Panc1 (cell line): ENCODE data around the gene KYNU. TPM values are rescaled to one million over a fixed set of nuclear protein-coding genes. Genes with fewer than 3 reads are reported as not detected.

Experiments
- ATAC-seq: fragments of 200-7000 bp; cut with Tn5 transposase; 2 replicates; pipeline ENCODE4 v1.9.1; 2020; ENCODE audit warnings: mild to moderate bottlenecking, moderate library complexity
- BruUV-seq: library from RNA; stranded (reverse); fragments of 400-500 nt; replicated peaks from 2 replicates; lab custom pipeline; 2021; lab: Mats Ljungman, UMichigan
- CTCF ChIA-PET: fragments of 300-600 bp; sonication (Branson Sonifier 250); formaldehyde crosslinking; loops from one replicate; lab custom pipeline; 2022; ENCODE audit warnings: antibody characterized with exemption; lab: Charles Lee
- POLR2A ChIA-PET: fragments of 300-600 bp; sonication (Branson Sonifier 250); formaldehyde crosslinking; loops from one replicate; lab custom pipeline; 2022; ENCODE audit warnings: antibody characterized with exemption; lab: Charles Lee
- DNase-seq: peaks from one replicate; pipeline ENCODE4 v3.0.0-alpha.2; 2010; ENCODE audit warnings: low read depth, low spot score
- H3K27ac ChIP-seq: 2 replicates; pipeline ENCODE4 v1.5.1; 2011; ENCODE audit warnings: mild to moderate bottlenecking, low read length, inconsistent platforms
- H3K27me3 ChIP-seq: fragments of 200-500 bp; sonication (Bioruptor generic); 2 replicates; pipeline ENCODE4 v1.6.0; 2014; ENCODE audit warnings: low read length, inconsistent platforms; ENCODE audit not compliant: control insufficient read depth, insufficient read depth
- H3K36me3 ChIP-seq: fragments of 200-500 bp; sonication (Bioruptor generic); 2 replicates; pipeline ENCODE4 v1.5.1; 2014; ENCODE audit warnings: inconsistent platforms, mild to moderate bottlenecking, low read length, moderate library complexity; ENCODE audit not compliant: control insufficient read depth, insufficient read depth
- H3K4me1 ChIP-seq: 2 replicates; pipeline ENCODE4 v1.5.1; 2011; ENCODE audit warnings: inconsistent platforms, mild to moderate bottlenecking, low read length, moderate library complexity; ENCODE audit not compliant: control insufficient read depth, insufficient read depth
- H3K4me3 ChIP-seq, 2 experiments: 2 replicates each; pipeline ENCODE4 v1.5.1; 2011 to 2012; ENCODE audit warnings: low read depth in 2 of 2, low read length in 2 of 2, mild to moderate bottlenecking in 2 of 2, inconsistent platforms in 1 of 2, moderate library complexity in 1 of 2
- H3K9me3 ChIP-seq: fragments of 200-500 bp; sonication (Bioruptor generic); 2 replicates; pipeline ENCODE4 v1.5.1; 2014; ENCODE audit warnings: low read depth, mild to moderate bottlenecking, inconsistent platforms, low read length, moderate library complexity; ENCODE audit not compliant: control insufficient read depth, insufficient read depth
- CTCF ChIP-seq: fragments of 450-650 bp; IDR thresholded peaks from 2 replicates; pipeline ENCODE4 v1.5.1; 2017; ENCODE audit warnings: mild to moderate bottlenecking
- POLR2AphosphoS5 ChIP-seq: IDR thresholded peaks from 2 replicates; pipeline ENCODE4 v1.6.1; 2012; ENCODE audit warnings: mild to moderate bottlenecking, low read depth, low read length, moderate library complexity
- REST ChIP-seq, 2 experiments: IDR thresholded peaks; 2 replicates each; pipeline ENCODE4 v1.6.1; 2011 to 2012; ENCODE audit warnings: low read depth in 2 of 2, control low read depth in 1 of 2, low read length in 1 of 2, mild to moderate bottlenecking in 1 of 2, moderate library complexity in 1 of 2; ENCODE audit not compliant: insufficient read depth in 1 of 2
- SIN3A ChIP-seq: IDR thresholded peaks from 2 replicates; pipeline ENCODE4 v1.6.1; 2012; ENCODE audit warnings: low read depth, mild to moderate bottlenecking, low read length, moderate library complexity, borderline replicate concordance; ENCODE audit not compliant: insufficient read depth
- TCF7L2 ChIP-seq: IDR thresholded peaks from 2 replicates; pipeline ENCODE4 v1.6.1; 2011; ENCODE audit warnings: mild to moderate bottlenecking, low read depth, low read length, inconsistent platforms
- in situ Hi-C: cut with HindIII; loops from 2 replicates; pipeline ENCODE4 v1.10.0; 2016; ENCODE audit warnings: low sequenced_read_pairs, low pct_unique_long_range_greater_than_20kb
- intact Hi-C: fragments of 100-400 bp; cut with micrococcal nuclease; formaldehyde crosslinking; loops from one replicate; pipeline ENCODE4 v1.10.0; 2022; ENCODE audit not compliant: unreplicated experiment
- total RNA-seq: library from RNA; stranded (reverse); gene quantifications from one replicate; pipeline ENCODE4 v1.2.1, GENCODE V29; 2021; ENCODE audit not compliant: unreplicated experiment

Gene KYNU
- total RNA-seq, 1 experiment from 2014 or later: not detected

- no TSS peak for BruUV-seq
- intact Hi-C loops (no loop called here), in situ Hi-C loops (no loop called here)
- no peak overlapping the region for H3K27ac ChIP-seq
- H3K9me3 ChIP-seq: no peaks in the 10 kb centered on the region
- ChIA-PET CTCF (no interaction called here), POLR2A (no interaction called here)
- no peaks in the 10 kb centered on the region for H3K27me3 ChIP-seq
- DNase-seq: no peak
- no peaks in the 10 kb centered on the region for H3K36me3 ChIP-seq
- ATAC-seq: no peak
- H3K4me3 ChIP-seq: no peak overlapping the region
- H3K4me1 ChIP-seq: no peaks in the 10 kb centered on the region
- no peak for TF ChIP-seq TCF7L2
- TF ChIP-seq POLR2AphosphoS5: no peak
- no peak for TF ChIP-seq CTCF
- TF ChIP-seq REST (IDR thresholded peaks at IDR 0.05; ENCODE audit: insufficient read depth in 1 of 2, low read depth in 2 of 2, low read length in 1 of 2): no peak
- no peak for TF ChIP-seq SIN3A
Measured at GRCh38 chr2:143078104-143078503, 200.6 kb downstream of the KYNU start.

GRCh38 chr2:143081616-143082015, 204.2 kb downstream of the KYNU start:
- TF ChIP-seq CTCF: no peak
- no peak for TF ChIP-seq TCF7L2
- TF ChIP-seq POLR2AphosphoS5: no peak
- no peaks in the 10 kb centered on the region for H3K36me3 ChIP-seq
- no peaks in the 10 kb centered on the region for H3K27me3 ChIP-seq
- H3K4me3 ChIP-seq: no peak overlapping the region
- no TSS peak for BruUV-seq
- in situ Hi-C loops (no loop called here), intact Hi-C loops (no loop called here)
- no peaks in the 10 kb centered on the region for H3K4me1 ChIP-seq
- ChIA-PET CTCF (no interaction called here), POLR2A (no interaction called here)
- DNase-seq (no peak), ATAC-seq (no peak)
- H3K27ac ChIP-seq: no peak overlapping the region
- no peaks in the 10 kb centered on the region for H3K9me3 ChIP-seq
